ENCODE data around the gene LSM3. TPM values are rescaled to one million over a fixed set of nuclear protein-coding genes. Genes with fewer than 3 reads are reported as not detected.
"Not testable (repeated sequence)": the region's sequence is repeated elsewhere in the genome, so short reads cannot be mapped to it uniquely, and the experiment has no call there.

LSM3 gene
- total RNA-seq, 2 experiments from 2014 or later: 24.0 to 25.4 TPM

DNA sequence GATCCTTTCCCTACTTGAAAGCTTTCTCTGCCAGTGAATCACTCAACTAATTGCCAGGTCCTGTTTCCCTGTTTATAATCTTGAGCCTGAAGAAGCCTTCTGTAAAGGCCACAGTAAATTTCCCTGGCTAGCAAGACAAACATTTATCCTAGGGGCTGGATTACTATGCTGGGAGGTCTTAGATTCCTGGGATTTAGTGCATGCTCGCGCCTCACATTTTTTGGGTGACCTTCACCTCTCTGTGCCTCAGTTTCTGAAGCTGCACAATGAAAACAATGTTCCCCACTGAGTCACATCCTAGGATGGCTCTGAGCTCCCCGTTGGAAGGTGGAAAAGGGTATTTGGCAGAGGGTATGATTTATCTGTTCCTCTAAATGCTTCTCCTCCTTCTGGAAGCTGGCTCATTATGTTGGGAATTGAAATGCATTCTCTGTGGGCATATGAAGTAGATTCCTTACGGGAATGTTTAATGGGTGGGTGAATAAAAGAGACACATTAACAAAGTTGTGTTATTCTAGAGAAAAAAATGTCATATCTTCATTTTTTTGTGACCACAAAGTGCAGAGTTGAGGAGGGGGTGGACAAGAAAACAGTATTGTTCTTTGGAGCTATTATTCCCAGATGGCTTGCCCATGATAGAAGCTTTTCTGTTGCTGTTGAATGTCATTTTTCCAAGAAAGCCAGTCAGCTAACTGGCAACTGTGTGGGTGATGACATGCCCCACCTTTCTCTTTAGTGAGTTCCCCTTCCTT is 32.4 kb downstream of the LSM3 start:
- CTCF ChIA-PET: interaction anchor here (0.7 kb wide), 1 partner anchor 1281 kb away, joined by 7 read pairs; no protein-coding TSS in a partner anchor
- POLR2A ChIA-PET: no interaction called here

DNA sequence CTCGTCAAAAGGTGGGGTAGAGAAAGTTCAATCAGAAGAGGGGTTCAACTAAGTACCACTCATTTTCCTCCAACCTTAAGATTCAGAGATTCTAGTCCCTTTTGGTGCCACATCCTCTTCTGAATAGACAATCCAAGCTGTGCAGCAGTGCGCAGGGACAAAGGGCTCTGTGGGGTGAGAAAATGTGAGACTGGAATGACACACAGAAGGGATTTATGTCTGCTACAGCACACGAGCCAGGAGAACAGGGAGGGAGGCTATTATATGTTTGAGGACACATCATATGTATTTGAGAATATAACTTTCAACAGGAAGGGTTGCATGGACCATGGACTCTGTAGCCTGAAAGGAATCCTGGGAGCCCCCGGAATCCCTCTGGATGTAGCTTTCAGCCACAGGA is 33.0 kb downstream of the LSM3 start:
- POLR2A ChIA-PET: no interaction called here
- CTCF ChIA-PET: no interaction called here

DNA sequence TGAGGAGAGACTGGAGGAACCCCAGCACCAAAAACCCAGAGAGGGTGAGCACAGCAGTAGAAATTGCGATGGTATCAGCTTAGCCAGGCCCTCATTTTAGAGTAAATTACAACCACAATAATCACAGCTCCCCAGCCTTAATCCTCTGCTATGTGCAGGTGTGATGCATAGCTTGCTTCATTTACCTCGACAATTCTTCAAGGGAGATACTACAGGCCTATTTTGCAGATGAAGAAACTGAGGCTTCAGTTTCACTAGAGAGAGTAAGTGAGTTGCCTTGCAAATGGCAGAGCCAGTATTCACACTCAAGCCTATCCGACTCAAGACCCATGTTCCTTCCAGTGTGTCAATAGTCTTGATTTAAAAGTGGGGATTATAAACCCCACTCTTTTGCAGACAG is 33.4 kb downstream of the LSM3 start:
- ChIA-PET POLR2A (no interaction called here), CTCF (interaction anchor here (1.4 kb wide), 1 partner anchor 8 kb away, joined by 5 read pairs; no protein-coding TSS in a partner anchor)

DNA sequence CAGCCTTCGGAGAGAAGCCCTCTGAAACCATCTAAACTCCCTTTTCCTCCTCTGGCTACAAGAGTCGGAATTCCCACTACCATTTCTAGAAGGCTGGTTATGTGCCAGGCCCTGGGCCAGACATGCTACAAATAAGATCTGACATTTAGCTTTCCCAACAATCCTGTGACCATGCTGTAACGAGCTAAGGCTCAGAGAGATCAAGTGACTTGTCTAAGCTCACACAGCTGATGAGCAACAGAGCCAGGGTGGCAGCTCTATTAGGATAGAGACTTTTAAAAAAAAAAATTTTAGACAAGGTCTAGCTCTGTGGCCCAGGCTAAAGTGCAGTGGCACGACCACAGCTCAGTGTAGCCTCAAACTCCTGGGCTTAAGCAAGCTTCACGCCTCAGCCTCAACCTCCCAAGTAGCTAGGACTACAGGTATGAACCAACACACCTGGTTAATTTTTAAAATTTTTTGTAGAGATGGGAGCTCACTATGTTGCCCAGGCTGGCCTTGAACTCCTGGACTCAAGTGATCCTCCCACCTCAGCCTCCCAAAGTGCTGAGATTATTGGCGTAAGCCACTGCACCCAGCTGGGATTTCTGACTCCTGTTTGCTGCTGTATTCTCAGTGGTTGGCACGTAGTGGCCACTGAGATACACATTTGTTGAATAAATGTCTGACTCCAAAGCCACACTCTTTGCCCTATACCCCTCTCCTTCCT is 34.6 kb downstream of the LSM3 start:
- ChIA-PET POLR2A (no interaction called here), CTCF (interaction anchor here (1.2 to 1.4 kb wide), 2 partner anchors 10 kb away, joined by 3 to 5 read pairs; no protein-coding TSS in a partner anchor)

DNA sequence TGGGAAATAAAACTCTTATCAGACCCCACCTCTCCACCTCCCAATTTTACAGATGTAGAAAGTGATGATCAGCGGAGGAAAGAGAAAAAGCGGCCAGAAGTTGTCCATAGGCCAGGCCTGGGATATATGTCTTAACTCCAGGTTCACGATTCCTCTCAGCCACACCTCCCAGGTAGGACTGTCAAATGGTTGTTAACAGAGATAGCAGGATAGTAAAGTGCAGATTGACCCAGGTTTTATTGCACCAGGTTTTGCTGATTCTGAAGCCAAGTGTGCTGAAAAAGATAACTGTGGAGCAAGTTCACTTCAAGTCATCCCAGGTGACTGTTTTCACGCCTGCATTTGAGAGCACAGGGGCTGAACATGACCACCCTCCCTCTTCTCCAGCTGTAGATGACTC is 36.1 kb downstream of the LSM3 start:
- ChIA-PET POLR2A (no interaction called here), CTCF (interaction anchor here (1.0 kb wide), 1 partner anchor 32 kb away, joined by 3 read pairs; no protein-coding TSS in a partner anchor)

DNA sequence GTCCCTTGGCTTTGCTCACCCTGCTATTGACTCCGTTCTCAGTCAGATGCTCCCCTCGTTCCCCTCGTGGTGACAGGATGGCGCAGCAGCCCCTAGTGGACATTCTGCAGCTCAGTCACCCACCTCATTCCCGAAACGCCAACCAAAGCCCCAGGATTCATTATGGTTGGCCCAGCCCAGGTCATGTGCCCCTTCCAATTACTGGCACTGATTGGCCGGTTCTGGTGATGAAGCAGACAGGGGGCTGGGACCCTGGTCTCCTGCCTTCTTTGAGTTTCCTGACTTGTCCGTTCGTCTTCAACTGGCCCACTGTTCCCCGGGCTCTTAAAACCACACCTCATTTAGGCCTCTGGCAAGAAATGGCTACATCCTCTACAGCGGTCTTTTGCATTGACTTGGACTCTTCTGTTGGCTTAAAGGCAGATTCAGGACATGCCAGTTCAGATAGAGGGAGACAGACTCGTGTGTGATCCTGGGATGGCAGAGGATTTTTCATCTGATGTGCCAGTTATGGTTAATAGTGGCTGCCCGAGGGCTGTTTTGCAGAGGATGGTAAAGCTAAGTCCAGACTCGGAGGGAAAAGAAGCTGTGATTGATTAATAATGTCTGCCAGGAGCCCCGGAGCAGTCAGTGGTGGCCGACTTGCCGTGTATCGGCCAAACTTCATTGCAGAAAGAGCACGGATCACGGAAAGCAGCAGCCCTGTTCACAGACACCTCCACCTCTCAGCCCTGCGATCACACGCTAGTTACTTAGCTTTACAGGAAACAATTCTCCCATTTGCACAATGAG is 37.8 kb downstream of the LSM3 start:
- CTCF ChIA-PET: interaction anchor here (1.4 kb wide), 1 partner anchor 13 kb away, joined by 4 read pairs; no protein-coding TSS in a partner anchor
- POLR2A ChIA-PET: no interaction called here

DNA sequence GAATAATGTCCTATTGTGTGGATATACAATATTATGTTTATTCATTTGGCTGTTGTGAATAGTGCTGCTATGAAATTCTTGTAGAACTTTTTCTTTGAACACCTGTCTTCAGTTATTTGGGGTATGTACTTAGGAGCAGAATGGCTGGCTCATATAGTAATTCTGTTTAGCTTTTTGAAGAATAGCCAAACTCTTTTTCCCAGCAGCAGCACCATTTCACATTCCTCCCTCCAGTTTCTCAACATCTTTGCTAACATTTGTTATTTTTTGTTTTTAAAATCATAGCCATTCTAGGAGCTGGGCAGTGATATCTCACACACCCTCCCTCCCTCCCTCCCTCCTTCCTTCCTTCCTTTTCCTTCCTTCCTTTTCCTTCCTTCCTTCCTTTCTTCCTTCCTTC is 39.7 kb downstream of the LSM3 start:
- ChIA-PET CTCF (no interaction called here), POLR2A (no interaction called here)

DNA sequence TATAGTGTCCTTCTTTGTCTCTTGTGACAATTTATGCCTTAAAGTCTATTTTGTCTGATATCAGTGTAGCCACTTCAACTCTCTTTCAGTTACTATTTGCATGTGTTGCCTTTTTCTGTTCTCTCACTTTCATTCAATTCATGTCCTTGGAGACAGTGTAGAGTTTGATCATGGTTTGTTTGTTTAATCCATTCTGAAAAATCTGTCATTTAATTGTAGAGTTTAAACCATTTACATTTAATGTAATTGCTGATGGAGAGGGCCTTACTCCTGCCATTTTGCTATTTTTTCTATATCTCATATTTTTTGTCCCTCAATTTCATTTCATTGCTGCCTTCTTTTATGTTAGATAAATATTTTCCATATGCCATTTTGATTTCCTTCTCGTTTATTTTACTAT is 42.3 kb downstream of the LSM3 start:
- CTCF ChIA-PET: no interaction called here
- POLR2A ChIA-PET: no interaction called here

DNA sequence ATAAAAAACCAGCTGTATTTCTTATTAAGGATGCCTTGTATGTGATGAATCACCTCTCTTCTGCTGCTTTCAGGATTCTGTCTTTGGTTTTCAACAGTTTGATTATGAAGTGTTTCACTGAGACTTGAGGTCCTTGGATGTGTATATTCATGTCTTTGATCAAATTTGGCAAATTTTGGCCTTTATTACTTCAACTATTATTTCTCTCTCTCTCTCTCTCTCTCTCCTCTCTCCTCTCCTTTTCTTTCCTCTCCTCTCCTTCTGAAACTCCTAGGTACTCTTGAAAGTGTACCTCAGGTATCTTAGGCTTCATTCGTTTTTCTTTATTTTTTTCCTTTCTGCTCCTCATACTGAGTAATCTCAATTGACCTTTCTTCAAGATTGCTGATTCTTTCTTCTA is 43.3 kb downstream of the LSM3 start:
- ChIA-PET POLR2A (no interaction called here), CTCF (no interaction called here)

DNA sequence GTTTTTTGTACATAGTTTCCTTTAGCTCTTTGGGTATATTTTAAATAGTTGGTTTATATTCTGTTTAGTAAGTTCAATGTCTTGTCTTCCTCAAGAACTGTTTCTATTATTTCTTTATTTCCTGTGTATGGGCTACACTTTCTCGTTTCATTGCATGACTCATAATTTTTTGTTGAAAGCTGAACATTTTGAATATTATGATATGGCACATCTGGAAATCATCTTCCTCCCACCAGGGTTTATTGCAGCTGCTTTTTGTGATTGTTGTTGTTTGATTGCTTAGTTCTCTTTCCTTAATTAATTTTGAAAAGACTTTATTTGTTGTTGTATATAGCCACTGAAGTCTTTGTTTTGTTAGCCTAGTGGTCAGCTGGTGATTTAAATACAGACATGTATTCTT is 43.8 kb downstream of the LSM3 start:
- POLR2A ChIA-PET: no interaction called here
- CTCF ChIA-PET: interaction anchor here (1.0 kb wide), 1 partner anchor 19 kb away, joined by 3 read pairs; no protein-coding TSS in a partner anchor

DNA sequence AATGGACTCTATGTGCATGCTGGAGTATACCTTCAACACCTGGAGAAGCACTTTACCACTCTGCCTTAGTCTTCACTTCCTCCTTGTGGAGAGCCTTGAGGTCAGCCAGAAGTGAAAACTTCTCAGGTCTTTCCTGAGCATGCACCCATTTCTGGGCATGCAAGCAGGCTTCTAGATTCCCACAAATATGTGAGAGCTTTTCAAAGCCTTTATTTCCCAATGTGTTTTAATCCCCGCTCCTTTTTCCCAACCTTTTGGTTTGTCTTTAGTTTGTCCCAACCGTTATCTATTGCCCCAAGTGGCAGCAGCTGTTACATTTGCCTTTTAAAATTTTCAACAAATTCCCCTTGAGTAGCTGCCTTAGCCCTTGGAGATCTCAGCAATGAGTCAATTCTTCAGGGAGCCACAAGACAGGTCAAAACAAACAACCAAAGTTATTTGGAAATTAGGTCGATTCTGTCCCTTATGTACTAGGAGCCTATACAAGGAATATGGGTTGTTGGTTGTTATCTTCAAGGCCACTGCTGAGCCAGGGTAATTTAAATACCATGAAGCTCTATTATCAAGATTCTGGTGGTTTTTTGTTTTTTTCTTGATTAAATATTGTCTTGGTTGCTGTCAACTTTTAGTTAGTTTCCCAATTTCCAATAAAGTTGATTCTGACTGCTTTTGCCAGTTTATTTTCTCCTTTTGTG is 44.4 kb downstream of the LSM3 start:
- CTCF ChIA-PET: interaction anchor here (1.0 kb wide), 1 partner anchor 20 kb away, joined by 3 read pairs; no protein-coding TSS in a partner anchor
- POLR2A ChIA-PET: no interaction called here

DNA sequence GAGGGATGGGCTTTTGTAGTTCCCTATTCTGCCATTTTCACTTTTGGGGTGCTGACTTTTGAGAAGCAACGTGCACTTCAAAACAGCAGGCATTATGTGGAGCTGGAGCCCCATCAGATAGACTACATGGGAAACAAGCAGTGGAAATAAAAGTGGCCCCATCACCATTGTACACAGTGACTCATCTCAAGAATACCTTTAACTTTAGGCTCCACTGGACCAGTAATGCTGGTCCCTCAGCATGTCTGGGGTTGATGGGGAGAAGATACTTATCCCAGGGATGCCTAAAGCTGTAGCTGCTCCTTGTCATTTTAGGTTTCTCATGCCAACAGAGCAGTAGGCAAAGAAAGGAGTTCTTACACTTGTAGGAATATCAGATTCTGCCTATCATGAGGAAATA is 45.0 kb downstream of the LSM3 start:
- ChIA-PET CTCF (interaction anchor here (1.0 kb wide), 1 partner anchor 20 kb away, joined by 3 read pairs; no protein-coding TSS in a partner anchor), POLR2A (interaction anchor here (0.6 kb wide), 1 partner anchor 20 kb away, joined by 3 read pairs; no protein-coding TSS in a partner anchor)

DNA sequence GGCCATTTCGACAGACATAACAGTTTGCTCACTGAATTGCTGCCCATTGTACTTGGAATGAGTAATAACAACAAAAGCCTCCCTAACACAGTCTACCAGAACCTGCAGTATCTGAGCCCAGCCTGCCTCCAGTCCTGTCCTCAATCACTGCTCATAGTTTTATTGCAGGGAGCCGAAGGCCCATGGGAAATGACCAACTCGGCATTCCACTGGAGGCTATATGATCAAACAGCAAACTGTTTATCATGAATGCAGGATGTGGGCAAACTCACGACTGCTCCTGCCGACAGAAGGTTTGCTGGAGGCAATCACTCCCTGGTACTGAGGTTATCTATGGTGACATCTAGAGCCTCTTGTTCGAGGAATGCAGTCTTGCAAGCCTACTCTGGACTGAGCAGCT is 46.3 kb downstream of the LSM3 start:
- POLR2A ChIA-PET: no interaction called here
- CTCF ChIA-PET: no interaction called here

DNA sequence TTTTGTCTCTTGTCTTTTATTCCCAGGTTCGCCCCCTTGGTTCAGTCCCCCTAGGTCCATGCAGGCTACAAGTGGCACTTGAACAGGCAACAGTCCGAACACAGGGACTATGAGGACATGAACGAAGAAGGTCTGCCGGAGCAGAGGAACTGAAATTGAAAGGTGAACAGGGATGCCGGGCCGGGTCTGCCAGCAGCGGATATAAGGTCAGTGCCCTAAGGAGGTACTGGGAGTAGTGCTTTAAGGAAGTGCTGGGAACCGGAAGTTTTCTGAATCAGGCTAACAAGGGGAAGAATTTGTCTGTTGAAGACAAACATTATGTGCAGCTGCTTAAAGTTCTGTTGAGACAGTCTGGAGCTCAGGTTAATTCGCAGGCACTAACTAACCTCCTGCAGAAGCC is 46.8 kb downstream of the LSM3 start:
- POLR2A ChIA-PET: no interaction called here
- CTCF ChIA-PET: no interaction called here

DNA sequence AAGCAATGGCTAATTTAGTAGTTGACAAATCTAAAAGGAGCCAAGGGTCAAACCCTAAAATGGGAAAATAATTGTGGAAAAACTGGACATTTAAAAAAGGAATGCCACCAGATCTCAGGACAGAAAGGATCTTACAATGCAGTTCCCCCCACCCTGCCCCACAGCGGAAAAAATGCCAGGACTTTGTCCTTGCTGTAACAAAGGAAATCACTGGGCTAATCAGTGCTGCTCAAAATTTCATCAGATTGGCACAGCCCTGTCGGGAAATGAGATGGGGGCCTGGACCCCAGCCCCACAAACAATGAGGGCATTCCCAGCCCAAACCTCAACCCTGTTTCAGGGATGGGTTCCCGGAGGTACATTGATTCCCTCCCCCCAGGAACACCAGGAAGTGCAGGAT is 47.7 kb downstream of the LSM3 start:
- CTCF ChIA-PET, POLR2A ChIA-PET: not testable (repeated sequence)

DNA sequence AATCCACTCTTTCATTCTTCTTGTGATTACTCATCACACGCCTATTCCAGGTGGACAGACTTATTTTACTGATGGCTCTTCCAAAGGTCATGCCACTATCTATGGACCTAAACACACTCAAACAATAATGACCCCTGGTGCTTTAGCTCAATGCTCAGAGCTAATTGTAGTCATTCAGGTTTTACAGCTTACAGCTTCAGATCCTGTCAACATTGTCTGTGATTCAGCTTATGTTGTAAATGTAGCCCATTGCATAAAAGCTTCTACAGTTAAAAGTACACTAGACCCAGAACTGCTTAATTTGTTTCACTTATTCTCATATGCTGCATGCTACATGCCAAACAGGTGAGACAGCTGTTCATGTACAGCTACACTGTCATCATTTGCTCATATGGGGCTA is 49.2 kb downstream of the LSM3 start:
- ChIA-PET POLR2A (no interaction called here), CTCF (no interaction called here)

DNA sequence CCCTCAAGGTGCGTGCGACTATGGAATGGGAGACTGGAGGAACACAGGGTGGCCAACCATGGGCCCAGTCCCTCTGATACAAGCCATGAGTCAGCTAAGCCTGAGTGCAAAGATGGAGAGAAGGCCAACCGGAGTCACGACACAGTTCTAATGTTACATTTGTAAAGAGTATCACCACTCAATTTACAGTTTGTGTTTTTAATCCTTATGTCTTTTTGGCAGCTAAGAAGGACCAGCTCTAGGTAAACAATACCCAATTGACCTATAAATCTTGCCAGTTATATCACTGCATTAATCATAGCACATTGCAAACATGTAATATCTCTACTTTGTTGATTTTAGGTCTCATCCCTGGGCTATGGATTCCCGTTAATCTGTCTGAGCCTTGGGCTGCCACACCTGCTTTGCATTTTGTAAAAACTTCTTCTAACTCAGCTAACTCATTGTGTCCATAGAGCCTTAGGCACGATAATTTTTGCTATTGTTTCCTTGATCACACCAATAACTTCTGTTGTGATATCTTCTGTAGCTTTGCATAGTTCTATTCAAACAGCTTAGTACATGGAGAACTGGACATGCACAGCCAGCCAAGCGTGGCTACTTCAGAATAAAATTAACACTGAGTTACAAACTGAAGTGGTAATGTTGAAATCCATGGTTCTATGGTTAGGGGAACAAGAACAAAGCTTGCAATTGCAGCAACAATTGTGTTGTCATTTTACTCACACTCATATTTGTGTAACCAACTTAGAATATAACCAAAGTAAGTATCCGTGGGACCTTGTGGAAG is 50.3 kb downstream of the LSM3 start:
- ChIA-PET POLR2A (no interaction called here), CTCF (no interaction called here)

DNA sequence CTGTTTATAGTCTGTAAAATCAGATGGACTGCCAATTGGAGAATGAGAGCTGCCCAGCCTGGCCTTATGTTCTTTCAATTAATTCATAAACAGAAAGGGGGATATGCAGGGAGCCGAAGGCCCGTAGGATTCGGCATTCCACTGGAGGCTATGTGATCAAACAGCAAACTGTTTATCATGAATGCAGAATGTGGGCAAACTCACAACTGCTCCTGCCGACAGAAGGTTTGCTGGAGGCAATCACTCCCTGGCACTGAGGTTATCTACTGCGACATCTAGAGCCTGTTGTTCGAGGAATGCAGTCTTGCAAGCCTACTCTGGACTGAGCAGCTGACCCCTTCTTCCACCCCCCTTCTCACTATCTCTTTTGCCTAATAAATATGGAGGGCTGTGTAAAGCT is 51.1 kb downstream of the LSM3 start:
- POLR2A ChIA-PET, CTCF ChIA-PET: not testable (repeated sequence)

DNA sequence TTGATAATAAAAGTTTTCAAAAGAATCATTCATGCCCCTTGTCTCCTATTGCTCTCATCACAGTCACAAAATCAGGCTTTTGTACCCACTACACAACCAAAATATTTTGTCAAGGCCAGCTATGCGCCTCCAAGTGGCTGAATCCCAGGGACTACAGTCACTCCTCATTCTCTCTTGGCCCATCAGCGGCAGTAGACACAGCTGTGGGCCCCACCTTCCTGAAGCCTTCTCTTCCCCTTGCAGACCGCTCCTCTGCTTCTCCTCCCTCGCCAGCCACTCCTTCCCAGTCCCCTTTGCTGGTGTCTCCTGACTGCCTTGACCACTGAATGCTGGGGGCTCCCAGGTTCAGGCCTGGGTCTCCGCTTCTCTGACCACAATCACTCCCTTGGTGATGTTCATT is 52.1 kb downstream of the LSM3 start:
- CTCF ChIA-PET: no interaction called here
- POLR2A ChIA-PET: no interaction called here
